HG02973 (cell line): ENCODE data around the gene PACC1.

ENCODE experiments used
- ATAC-seq: cut with Tn5 transposase; IDR thresholded peaks from one replicate; pipeline ENCODE4 v1.9.1; 2021; ENCODE audit warnings: moderate library complexity; ENCODE audit not compliant: unreplicated experiment

PACC1 gene

GRCh38 chr1:212438831-212439237, 24.1 kb upstream of the PACC1 start:
- no peak for ATAC-seq

DNA sequence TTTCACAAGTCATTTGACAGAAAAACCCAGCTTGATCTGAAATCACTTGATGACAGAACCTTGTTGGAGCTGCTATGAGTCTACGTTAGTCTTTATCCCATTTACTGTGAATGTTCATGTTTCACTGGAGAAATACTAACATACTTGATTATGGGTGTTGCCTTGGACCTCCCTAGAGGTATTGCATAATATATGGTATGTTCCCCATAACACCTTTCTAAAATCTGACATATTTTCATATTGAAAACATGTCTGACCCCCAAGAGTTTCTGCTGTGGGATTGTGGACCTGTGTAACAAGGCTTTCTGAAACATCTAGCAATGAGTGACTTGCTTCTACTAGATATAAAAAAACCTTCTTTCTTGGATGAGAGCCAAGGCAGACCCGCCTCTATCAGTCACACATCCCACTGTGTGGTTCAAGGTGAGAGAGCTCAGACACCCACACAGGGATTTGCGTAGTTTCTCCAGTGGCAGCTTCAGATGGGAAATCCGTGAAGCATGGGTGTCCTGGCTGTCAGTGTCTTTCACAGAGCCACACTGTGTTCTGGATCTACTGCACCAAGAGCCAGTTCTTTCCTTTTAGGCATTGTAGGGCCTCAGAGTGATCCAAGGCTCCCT, 22.6 kb upstream of the PACC1 start:
- no peak for ATAC-seq

GRCh38 chr1:212434992-212435391, 20.3 kb upstream of the PACC1 start:
- ATAC-seq = no peak

DNA sequence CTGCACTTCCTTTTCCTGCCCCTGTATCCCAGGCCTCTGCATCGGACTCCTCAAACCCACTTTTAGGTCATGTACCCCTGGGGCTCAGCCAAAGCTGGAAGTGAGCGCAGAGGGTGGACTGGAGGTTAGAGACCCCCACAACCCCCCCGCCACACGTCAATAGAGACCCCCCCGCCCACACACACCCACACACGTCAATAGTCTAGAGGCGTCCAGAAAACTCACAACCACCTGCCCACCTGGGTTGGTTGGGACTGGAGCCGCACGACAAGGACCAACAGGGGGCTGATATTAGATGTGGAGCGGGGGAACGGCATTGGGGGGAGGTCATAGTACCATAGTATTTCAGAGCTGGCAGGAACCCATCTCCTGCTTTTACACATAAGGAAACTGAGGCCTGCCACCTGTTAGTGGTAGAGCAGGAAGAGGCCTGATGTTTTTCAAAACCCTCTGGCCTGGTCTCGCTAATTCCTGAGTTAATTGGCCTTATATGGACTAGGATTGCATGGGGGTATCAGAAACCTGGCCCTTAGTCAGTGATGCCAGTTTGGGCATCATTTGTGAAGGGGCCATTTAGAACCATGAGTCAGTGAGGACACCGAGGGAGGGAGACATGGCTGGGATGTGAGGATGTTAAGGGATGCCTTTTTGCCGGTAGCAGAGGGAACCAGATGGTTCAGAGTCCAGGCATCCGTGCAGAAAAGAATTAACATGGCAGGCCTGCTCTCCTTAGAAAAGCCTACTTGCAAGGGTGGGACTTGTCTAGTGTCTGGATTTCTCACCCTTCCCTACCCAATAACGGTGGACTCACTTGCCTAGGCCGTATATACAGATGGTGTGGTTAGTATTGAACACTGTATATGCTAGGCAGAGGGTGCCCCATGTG, 19.1 kb upstream of the PACC1 start:
- ATAC-seq = no peak

DNA sequence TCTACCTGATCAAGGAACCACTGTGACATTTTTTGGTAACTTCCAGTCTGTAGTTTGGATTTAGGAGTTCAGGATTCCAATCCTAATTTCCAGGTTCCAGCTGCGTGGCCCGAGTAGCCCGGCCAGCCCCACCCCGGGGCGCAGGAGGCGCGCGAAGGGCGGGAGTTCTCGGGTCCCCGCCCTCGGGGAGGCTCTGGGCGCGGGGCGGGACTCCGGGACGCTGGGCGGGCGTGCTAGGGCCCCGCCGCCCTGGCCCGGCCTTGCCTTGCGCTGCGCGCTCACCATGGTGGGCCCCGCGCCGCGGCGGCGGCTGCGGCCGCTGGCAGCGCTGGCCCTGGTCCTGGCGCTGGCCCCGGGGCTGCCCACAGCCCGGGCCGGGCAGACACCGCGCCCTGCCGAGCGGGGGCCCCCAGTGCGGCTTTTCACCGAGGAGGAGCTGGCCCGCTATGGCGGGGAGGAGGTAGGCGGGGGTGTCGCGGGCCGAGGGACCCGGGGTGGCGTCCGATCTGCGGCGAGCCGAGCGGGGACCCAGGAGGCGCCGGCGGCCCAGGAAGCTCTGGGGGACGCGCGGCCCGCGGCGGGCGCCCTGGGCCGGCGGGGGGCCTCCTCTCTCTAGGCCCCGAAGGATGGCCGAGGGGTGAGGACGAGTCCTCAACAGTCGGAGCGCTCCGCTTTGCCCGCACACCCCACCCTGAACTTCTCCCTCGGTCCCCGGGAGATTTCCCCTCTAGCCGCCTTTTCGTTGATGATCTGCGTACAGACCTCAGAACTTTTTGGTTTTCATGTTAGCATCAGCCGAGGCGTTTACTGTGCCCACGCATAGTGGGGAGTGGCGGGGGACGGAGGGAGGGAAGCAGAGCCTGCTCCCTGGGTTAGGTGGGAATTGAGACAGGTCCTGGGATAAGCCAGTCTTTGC, 18.2 kb upstream of the PACC1 start, which contains the start of gene NENF:
NENF (plus strand) TSS at position 260 of the 916 bp plus-strand sequence; CDS start at position 284, 24 bp downstream.
- ATAC-seq = peak; percentile 98

DNA sequence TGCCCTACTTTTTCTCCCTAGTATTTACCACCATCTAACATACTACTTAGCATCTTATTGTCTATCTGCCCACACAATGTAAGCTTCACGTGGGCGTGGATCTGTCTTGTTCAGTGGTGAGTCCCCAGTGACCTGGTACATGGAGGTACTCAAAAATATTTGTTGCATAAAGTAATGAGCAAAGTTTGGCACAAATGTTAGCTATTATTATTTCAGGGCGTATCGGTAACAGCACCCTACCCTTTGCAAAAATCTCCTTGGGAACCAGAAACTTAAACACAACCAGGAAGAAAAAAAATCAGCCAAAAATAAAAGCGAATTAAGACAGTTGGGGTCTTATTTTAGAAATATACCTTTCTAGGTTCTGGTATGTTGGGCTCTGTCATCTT, 17.6 kb upstream of the PACC1 start:
- no peak for ATAC-seq

GRCh38 chr1:212431644-212432043, 17.0 kb upstream of the PACC1 start:
- no peak for ATAC-seq

- ATAC-seq = no peak
Measured at GRCh38 chr1:212430955-212431394, 16.3 kb upstream of the PACC1 start.

GRCh38 chr1:212430416-212430815, 15.7 kb upstream of the PACC1 start:
- ATAC-seq = no peak

GRCh38 chr1:212428496-212428895, 13.8 kb upstream of the PACC1 start:
- no peak for ATAC-seq

DNA sequence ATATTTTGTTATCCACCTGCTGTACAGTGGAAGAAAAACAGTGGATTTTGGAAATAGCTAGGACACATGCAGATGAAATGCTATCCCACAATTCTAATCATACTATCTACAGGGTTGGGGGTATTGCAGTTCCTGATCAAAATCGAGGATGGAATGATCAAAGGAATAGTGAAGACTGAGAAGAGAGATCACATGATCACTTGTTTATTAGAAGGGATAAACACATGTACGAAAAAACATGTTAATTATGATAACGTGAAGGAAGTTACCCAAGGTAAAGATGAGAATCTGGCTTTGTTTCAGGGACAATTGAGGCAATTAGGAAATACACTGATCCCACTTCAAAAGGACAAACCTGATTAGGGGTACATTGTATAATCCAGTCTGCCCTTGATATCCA, 9.2 kb upstream of the PACC1 start:
- no peak for ATAC-seq

DNA sequence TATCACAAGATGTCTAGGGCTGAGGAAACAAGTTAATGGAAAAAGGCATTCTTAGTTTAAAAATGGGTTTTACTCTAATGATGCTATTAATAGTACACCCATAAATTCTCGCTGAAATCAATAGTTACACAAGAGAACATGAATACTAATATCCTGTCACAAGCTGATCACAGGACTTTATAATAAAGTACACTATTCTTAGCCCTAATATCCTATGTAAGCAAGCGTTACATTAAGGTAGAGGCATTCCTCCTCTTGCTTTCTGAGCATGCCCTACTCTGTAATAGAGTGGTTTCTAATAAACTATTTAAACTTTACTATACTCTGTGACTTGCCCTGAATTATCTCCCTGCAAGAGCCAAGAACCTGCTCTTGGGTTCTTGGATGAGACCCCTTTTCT, 6.5 kb upstream of the PACC1 start:
- no peak for ATAC-seq

- ATAC-seq = no peak
Measured at GRCh38 chr1:212415107-212415841, 588 bp upstream of the PACC1 start.

GRCh38 chr1:212413902-212414327, 771 bp downstream of the PACC1 start:
- ATAC-seq = no peak

- no peak for ATAC-seq
Measured at GRCh38 chr1:212412374-212412773, 2.3 kb downstream of the PACC1 start.

- ATAC-seq = no peak
Measured at GRCh38 chr1:212410231-212410820, 4.4 kb downstream of the PACC1 start.

- no peak for ATAC-seq
Measured at GRCh38 chr1:212402666-212403321, 11.9 kb downstream of the PACC1 start.

DNA sequence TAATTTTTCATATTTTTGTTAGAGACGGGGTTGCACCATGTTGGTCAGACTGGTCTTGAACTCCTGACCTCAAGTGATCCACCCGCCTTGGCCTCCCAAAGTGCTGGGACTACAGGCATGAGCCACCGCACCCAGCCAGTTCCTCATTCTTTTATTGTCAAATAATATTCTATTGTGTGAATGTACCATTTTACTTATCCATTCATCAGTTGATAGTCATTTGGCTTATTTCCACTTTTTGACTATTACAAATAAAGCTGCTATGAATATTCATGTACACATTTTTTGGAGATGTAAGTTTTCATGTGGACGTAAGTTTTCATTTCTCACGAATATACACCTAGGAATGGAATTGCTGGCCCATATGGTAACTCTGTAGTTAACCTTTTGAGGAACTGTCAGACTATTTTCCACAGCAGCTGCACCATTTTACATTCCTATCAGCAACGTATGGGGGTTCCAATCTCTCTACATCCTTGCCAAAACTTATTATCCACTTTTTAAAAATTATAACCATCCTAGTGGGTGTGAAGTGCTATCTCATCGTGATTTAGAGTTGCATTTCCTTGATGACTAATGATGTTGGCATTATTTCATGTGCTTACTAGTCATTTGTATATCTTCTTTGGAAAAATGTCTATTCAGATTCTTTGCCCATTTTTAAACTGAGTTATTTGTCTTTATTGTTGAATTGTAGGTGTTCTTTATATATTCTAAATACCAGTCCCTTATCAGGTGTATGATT, 12.7 kb downstream of the PACC1 start:
- ATAC-seq = no peak

GRCh38 chr1:212401042-212401441, 13.6 kb downstream of the PACC1 start:
- ATAC-seq = no peak
